Left lung (tissue), 10 donors: ENCODE data around the gene MAN2A1. TPM values are rescaled to one million over a fixed set of nuclear protein-coding genes. Genes with fewer than 3 reads are reported as not detected.

Experiments used
- ATAC-seq: fragments of 200-7000 bp; cut with Tn5 transposase; one replicate; pipeline ENCODE4 v1.9.1; 2020; ENCODE audit warnings: moderate library complexity
- DNase-seq, 4 donors: peaks; one replicate each; pipeline ENCODE4 v3.0.0-alpha.2; 2013 to 2020
- H3K27ac ChIP-seq, 2 donors: fragments of 200-600 bp; sonication (generic) in 1 of 2; one replicate each; pipeline versions ENCODE4 v1.5.0 to v1.8.0; 2020 to 2021
- H3K27me3 ChIP-seq, 2 donors: fragments of 200-600 bp; sonication (generic) in 1 of 2; one replicate each; pipeline versions ENCODE4 v1.5.0 to v1.8.0; 2020 to 2021
- H3K36me3 ChIP-seq, 2 donors: fragments of 200-600 bp; sonication (generic) in 1 of 2; one replicate each; pipeline versions ENCODE4 v1.5.0 to v1.8.0; 2020 to 2021
- H3K4me1 ChIP-seq, 2 donors: fragments of 200-600 bp; one replicate each; pipeline ENCODE4 v1.8.0; 2021
- H3K4me3 ChIP-seq, 2 donors: fragments of 200-600 bp; sonication (generic) in 1 of 2; one replicate each; pipeline versions ENCODE4 v1.5.0 to v1.8.0; 2020 to 2021; ENCODE audit warnings: mild to moderate bottlenecking in 1 of 2
- H3K9me3 ChIP-seq, 2 donors: fragments of 200-600 bp; sonication (generic) in 1 of 2; one replicate each; pipeline versions ENCODE4 v1.5.0 to v1.8.0; 2020 to 2021
- intact Hi-C, 2 donors: fragments of 100-400 bp; cut with DNase I; formaldehyde crosslinking; loops; one replicate each; pipeline versions ENCODE4 v1.11.2 to v1.14.2; 2022
- polyA plus RNA-seq, 6 donors: library from polyadenylated mRNA; unstranded; fragments of 120-200 nt; gene quantifications; one replicate each; pipeline ENCODE4 v1.2.1, GENCODE V29; 2013; ENCODE audit not compliant: insufficient read length in 6 of 6
- total RNA-seq, 2 donors: library from RNA; stranded (reverse); fragmentation: NEBNext Ultra II Directional; extraction: Animal tissue kit (Norgen Biotek cat#: 25700); gene quantifications; one replicate each; pipeline ENCODE4 v1.2.1, GENCODE V29; 2021
- TF ChIP-seq, protein P1 (sequence below), 2 donors: fragments of 200-600 bp; sonication (generic) in 1 of 2; IDR thresholded peaks; one replicate each; pipeline versions ENCODE4 v1.5.0 to v1.8.0; 2021; ENCODE audit warnings: antibody characterized with exemption in 2 of 2
- donor health status: DM: no; HTN: yes; CAD: no.
- donor health status: DM: no; HTN: no; CAD: no.

The MAN2A1 gene
- total and polyA plus RNA-seq, 8 donors = 42.2 to 54.7 (median 47.9) TPM

DNA sequence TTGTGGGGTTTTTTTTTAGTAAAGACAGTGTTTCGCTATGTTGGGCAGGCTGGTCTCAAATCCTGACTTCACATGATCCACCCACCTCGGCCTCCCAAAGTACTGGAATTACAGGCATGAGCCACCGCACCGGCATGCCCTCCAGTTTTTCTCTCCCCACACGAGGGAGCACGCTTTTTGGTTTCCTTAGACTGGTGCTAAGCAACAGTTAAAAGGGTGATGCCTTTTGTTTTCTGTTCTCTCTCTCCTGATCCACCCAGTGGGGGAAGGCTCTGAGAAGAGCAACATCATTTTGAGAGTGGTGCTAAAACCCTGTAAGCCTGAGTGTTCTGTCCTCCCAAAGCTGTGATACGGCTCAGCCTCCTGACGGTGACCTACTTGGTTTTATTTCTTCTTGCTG lies 146.6 kb downstream of the MAN2A1 start:
- DNase-seq (peak in 1 of 4 donors; percentile 34), ATAC-seq (no peak)
- no peaks in the 10 kb centered on the region for H3K27me3 ChIP-seq
- TF ChIP-seq, protein P1, sequence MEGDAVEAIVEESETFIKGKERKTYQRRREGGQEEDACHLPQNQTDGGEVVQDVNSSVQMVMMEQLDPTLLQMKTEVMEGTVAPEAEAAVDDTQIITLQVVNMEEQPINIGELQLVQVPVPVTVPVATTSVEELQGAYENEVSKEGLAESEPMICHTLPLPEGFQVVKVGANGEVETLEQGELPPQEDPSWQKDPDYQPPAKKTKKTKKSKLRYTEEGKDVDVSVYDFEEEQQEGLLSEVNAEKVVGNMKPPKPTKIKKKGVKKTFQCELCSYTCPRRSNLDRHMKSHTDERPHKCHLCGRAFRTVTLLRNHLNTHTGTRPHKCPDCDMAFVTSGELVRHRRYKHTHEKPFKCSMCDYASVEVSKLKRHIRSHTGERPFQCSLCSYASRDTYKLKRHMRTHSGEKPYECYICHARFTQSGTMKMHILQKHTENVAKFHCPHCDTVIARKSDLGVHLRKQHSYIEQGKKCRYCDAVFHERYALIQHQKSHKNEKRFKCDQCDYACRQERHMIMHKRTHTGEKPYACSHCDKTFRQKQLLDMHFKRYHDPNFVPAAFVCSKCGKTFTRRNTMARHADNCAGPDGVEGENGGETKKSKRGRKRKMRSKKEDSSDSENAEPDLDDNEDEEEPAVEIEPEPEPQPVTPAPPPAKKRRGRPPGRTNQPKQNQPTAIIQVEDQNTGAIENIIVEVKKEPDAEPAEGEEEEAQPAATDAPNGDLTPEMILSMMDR (IDR thresholded peaks at IDR 0.05) = no peak
- peaks cover 0 to 18% of the 10 kb centered on the region in 2 donors for H3K36me3 ChIP-seq
- H3K27ac ChIP-seq = no peak overlapping the region
- no peaks in the 10 kb centered on the region for H3K4me1 ChIP-seq
- no peaks in the 10 kb centered on the region for H3K9me3 ChIP-seq
- H3K4me3 ChIP-seq = no peak overlapping the region
- intact Hi-C loops = no loop called here

DNA sequence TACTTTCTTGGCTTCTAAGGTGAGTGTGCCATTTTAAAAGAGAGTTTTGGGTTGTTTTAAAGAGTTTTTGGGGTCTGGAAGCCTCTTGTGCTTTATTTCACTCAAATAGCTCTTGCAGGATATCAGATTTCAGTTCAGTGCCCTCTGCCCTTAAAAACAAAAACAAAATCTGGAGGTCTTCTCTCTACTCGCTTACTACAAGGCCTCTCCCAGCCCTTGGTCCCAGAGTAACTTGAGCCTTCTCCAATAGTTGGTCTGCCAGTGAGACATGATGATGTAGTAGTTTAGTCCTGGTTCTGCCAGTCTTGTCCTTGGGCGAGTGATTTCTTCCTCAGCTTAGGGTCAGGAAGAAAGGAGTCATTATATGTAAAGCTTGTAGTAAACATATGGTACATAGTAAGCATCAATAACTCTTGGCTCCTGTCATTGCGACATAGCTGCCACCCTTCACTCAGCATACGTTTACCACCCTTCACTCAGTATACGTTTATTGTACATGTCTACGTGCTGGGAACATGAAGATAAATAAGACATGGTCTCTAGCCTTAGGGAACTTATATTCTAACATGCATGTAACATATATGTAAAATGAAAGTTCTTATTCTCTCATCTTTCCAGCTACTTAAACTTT lies 147.6 kb downstream of the MAN2A1 start:
- ATAC-seq = no peak
- Histone ChIP-seq H3K4me3 (no peak overlapping the region), H3K4me1 (no peaks in the 10 kb centered on the region), H3K27ac (no peak overlapping the region), H3K9me3 (no peaks in the 10 kb centered on the region), H3K27me3 (no peaks in the 10 kb centered on the region), H3K36me3 (peaks cover 0 to 19% of the 10 kb centered on the region in 2 donors)
- no peak for DNase-seq
- TF ChIP-seq, protein P1 (IDR thresholded peaks at IDR 0.05) = no peak
- intact Hi-C loops = no loop called here

DNA sequence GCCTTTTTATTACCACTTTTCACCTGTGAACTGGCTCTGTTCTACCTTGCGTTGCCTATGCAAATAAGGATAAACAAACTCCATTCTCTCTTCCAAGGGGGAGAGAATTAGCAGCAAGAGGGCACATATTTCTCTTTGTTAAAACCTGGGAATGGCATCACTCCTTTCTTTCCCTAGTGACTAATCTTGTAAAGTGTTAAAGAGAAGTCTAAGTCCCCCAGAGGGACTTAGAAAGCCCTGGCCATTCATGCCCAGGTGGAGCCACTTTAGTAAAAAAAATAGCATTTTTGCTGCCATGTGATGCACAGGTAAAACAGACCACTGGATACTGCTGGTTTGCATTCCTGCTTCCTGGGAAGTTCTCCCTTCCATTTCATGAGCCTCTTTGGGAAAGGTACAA lies 148.4 kb downstream of the MAN2A1 start:
- Histone ChIP-seq H3K27ac (no peak overlapping the region), H3K27me3 (no peaks in the 10 kb centered on the region), H3K36me3 (peaks cover 0 to 28% of the 10 kb centered on the region in 2 donors), H3K4me1 (no peaks in the 10 kb centered on the region), H3K4me3 (no peak overlapping the region), H3K9me3 (no peaks in the 10 kb centered on the region)
- TF ChIP-seq, protein P1 (IDR thresholded peaks at IDR 0.05) = no peak
- DNase-seq = no peak
- no peak for ATAC-seq
- intact Hi-C loops = no loop called here

DNA sequence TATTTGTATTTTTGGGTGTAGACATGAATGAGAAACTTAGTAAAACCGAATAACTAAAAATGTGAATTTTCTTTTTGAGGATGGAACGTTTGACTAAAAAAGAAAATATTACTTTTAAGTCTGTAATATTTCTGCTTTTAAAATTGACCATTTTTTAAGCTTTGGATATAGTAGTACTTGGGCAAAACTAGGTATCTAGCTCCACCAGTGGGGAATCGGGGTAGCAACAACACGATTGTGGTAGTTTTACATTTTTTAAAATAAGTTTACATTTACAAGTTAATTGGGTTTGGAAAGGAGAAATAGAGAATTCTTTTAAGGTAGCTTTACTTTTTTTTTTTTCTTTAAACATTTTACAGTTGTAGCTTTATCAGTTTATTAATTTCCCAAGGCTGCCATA lies 154.4 kb downstream of the MAN2A1 start:
- no peak overlapping the region for H3K27ac ChIP-seq
- peaks cover 0 to 49% of the 10 kb centered on the region in 2 donors for H3K36me3 ChIP-seq

DNA sequence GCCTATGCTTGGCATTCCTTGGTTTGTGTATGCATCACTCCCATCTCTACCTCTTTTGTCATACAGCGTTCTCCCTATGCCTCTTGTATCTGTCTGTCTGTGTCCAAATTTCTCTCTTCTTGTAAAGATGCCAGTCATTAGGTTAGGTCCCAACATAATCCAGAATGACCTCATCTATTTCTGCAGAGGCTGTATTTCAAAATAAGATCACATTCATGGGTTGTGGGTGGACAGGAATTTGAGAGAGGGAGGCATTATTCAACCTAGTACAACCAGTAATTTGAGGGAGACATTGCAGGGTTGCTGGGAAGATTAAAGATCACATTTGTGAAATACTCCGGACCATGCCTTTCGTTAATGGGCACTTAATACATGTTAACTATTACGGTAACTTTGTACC lies 155.0 kb downstream of the MAN2A1 start:
- Histone ChIP-seq H3K4me1 (no peaks in the 10 kb centered on the region), H3K27me3 (no peaks in the 10 kb centered on the region), H3K4me3 (no peak overlapping the region), H3K27ac (no peak overlapping the region), H3K36me3 (peaks cover 0 to 55% of the 10 kb centered on the region in 2 donors), H3K9me3 (no peaks in the 10 kb centered on the region)
- DNase-seq = no peak
- no peak for ATAC-seq
- TF ChIP-seq, protein P1 (IDR thresholded peaks at IDR 0.05) = no peak
- intact Hi-C loops = no loop called here

More for the DNA sequence above, 154.4 kb downstream of the MAN2A1 start:
- intact Hi-C loops = no loop called here
- Histone ChIP-seq H3K4me1 (no peaks in the 10 kb centered on the region), H3K9me3 (no peaks in the 10 kb centered on the region), H3K4me3 (no peak overlapping the region), H3K27me3 (no peaks in the 10 kb centered on the region)
- ATAC-seq = no peak
- no peak for DNase-seq
- TF ChIP-seq, protein P1 (IDR thresholded peaks at IDR 0.05) = no peak
